GM10266 (cell line): Measurements from ENCODE around the gene CCDC92B.
A peak's percentile ranks its signal among the peaks of the same experiment; 100 is the strongest.
"Not testable (repeated sequence)": the region's sequence is repeated elsewhere in the genome, so short reads cannot be mapped to it uniquely, and the experiment has no call there.

Source experiments
- DNase-seq: peaks from one replicate; pipeline ENCODE4 v3.0.0; 2012; ENCODE audit errors: extremely low spot score
- TF ChIP-seq, protein P1 (sequence below): IDR thresholded peaks from 2 replicates; pipeline ENCODE4 v1.5.1; 2012; ENCODE audit warnings: mild to moderate bottlenecking, low read depth; ENCODE audit not compliant: control insufficient read depth, insufficient read depth; ENCODE audit errors: missing control alignments

Gene CCDC92B

DNA sequence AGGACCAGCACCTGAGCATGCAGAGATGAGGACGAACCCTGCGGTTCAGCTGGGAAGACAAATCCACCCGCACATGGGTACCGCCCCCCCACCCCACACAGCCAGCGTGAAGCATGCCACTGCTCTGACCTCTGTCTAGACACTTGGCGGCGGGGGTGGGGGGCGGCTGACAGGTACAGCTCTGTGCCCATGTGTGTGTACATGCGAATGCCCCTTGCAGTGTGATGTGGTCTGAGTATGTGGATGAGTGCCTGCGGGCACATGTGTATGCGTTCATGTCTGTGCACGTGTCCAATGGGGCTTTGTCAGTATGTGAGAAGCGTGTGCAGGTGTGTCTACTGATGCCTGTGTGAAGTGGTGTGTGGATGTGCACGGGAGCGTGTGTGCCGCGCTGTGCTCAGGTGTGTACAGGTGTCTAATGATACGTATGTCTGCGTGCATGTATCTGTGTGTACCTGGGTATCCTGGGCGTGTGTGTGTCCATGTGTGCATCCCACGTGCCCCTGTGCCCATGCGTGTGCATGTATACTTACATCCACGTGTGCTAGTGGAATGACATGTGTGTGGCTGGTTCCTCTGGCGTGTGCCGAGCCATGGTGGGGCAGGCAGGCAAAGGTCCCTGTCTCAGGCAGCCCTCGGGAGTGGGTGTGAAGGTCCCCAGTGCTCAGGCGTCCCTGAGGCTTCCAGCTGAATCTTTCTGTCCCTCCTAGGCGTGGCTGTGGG is 46.1 kb upstream of the CCDC92B start:
- no peak for DNase-seq
- TF ChIP-seq, protein P1, sequence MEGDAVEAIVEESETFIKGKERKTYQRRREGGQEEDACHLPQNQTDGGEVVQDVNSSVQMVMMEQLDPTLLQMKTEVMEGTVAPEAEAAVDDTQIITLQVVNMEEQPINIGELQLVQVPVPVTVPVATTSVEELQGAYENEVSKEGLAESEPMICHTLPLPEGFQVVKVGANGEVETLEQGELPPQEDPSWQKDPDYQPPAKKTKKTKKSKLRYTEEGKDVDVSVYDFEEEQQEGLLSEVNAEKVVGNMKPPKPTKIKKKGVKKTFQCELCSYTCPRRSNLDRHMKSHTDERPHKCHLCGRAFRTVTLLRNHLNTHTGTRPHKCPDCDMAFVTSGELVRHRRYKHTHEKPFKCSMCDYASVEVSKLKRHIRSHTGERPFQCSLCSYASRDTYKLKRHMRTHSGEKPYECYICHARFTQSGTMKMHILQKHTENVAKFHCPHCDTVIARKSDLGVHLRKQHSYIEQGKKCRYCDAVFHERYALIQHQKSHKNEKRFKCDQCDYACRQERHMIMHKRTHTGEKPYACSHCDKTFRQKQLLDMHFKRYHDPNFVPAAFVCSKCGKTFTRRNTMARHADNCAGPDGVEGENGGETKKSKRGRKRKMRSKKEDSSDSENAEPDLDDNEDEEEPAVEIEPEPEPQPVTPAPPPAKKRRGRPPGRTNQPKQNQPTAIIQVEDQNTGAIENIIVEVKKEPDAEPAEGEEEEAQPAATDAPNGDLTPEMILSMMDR, result no peak

DNA sequence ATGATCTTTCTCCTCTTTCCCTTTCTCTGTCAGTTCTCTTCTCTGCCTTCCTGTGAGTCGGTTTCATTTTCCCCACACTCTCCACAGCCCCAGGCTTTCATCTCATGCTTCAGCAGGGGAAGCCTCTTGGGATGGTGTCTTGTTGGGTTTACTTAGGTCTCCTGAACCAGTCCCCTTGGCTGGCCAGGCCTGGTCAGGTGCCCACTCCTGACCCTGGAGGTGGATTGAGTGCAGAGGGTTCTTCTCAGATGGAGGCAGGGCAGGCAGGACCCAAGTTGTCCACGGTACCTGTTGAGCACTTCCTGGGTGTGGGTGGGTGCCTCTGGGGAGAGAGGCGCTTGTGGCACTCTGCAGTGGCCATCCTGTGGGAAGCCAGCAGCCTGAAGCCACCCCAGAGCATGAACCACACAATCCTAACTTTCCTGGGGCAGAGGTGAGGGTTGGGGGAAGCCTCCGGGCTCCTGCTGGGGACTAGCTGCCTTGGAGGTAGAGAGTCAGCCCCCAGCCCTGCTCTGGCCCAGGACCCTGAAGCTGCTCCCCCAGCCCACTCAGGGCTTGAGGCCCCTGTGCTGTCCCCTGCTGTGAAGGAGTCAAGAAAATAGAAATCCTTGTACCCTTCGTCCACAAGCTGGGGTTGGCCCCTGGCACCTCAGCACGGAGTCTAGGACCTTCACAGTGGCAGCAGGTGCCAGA is 44.8 kb upstream of the CCDC92B start:
- no peak for DNase-seq
- TF ChIP-seq, protein P1, result no peak

DNA sequence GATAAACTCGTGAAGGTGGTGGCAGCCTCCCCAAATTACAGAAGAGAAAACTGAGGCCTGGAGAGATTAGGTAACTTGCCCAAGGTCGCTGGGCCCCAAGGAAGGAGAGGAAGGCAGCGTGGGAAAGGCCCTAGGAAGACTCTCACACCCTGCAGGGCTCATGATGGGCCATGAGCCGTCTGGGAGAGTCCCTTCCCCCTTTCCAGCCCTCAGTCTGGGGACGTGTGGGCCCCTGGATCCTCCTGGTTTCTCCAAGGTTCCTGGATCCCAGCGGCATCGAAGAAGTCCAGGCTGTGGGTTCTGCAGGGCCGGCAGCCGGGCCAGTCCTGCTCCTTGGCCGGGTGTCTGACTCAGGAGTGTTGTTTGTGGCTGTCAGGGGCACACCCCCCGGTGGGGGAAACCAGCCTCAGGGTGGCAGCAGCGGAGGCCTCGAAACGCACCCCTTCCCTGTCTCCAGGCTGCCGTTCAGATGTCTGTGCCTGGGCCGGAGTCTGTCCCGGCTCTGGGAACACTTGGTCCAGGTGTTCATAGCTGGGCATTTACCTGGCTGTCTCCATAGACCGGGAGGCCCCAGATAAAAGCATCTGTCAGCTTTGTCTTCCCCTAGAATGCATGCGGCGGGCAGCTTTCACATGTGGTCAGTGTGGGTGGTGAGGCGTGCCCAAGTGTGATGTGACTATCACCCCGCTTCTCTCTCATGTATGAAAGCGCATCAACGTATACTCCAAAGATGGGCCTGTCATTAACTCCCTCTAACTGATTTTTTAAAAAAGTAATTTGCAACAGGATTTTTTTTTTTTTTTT is 43.1 kb upstream of the CCDC92B start:
- no peak for DNase-seq
- TF ChIP-seq, protein P1, result no peak

DNA sequence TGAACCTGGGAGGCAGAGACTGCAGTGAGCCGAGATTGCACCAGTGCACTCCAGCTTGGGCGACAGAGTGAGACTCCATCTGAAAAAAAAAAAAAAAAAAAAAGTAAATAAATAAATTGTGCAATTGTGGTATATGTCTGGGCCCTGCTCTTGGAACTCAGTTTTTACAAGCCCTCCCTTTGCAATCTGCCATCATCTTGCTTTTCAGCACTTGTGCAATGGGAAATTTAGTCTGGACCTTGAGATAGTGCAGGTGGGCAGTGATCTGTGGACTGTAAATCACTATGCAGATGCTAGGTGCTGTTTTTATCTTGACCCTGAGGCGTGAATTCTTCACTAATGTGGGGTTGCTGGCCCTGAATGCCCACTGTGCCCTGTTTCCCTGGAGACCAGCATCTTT is 40.2 kb upstream of the CCDC92B start:
- TF ChIP-seq, protein P1, result no peak
- DNase-seq, result no peak

DNA sequence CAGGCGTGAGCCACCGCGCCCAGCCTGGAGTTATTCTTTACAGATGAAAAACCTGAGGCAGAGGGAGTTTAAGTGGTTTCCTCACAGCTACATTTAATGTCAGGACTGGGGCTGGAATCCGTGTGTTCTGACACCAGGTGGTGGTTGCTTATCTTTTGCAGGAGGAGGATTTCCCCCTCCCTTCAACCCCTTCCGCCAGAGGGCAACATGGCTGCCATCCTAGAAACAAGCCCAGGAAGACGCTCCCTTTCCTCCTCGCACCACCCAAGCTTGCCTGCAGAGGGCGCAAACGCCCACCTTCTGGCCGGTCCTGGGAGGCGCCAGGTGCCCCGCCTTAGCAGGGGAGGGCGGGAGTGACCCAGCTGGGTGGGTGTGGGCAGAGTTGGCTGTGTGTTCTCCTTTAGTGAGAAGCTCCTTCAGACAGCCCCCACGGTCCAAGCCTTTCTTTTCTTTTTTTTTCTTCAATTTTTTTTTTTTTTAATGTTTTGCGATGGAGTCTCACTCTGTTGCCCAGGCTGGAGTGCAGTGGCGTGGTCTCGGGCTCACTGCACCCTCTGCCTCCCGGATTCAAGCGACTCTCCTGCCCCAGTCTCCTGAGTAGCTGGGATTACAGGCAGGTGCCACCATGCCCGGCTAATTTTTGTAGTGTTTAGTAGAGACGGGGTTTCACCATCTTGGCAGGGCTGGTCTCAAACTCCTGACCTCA is 36.9 kb upstream of the CCDC92B start:
- peak; percentile 91 for DNase-seq
- TF ChIP-seq, protein P1, result peak; percentile 82

DNA sequence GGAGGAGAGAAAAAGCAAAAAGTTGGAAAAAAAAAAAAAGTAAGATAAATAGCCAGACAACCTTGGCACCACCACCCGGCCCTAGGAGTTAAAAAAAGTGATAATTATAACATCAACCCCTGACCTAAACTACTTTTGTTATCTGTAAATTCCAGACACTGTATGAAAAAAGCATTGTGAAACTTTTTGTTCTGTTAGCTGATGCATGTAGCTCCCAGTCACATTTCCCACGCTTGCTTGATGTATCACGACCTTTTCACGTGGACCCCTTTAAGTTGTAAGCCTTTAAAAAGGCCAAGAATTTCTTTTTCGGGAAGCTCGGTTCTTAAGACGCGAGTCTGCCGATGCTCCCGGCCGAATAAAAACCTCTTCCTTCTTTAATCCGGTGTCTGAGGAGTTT is 35.9 kb upstream of the CCDC92B start:
- not testable (repeated sequence) for DNase-seq

DNA sequence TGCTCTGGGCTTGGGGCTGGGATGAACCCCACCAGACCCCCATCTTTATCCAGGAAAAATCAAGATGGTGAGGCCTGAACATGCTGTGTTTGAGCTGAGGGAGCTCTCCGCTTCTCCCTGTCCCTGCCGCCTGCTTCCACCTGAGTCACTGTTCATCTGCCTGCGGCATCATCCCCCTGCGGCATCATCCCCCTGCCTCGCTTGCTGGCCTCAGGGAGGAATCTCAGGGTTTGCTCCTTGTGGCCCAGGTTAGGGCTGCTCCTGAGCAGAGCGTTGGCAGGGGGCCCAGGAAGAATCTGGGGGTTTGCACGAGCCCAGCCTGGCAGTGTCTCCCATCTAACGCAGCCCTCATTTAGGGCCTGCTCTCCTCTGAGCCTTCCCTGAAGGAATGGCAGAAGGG is 35.4 kb upstream of the CCDC92B start:
- TF ChIP-seq, protein P1, result no peak
- no peak for DNase-seq
